GM21515 (cell line): ENCODE data around the gene GAP43.
"Not testable (repeated sequence)": the region's sequence is repeated elsewhere in the genome, so short reads cannot be mapped to it uniquely, and the experiment has no call there.

Experiments
- ATAC-seq: cut with Tn5 transposase; IDR thresholded peaks from one replicate; pipeline ENCODE4 v1.9.1; 2021; ENCODE audit not compliant: unreplicated experiment

GAP43 gene

GRCh38 chr3:115697263-115698053 lies 74.1 kb downstream of the GAP43 start:
- ATAC-seq = no peak

GRCh38 chr3:115698851-115699591 lies 75.7 kb downstream of the GAP43 start:
- ATAC-seq = no peak

- no peak for ATAC-seq
Observed at GRCh38 chr3:115699706-115700105, 76.4 kb downstream of the GAP43 start.

- no peak for ATAC-seq
Observed at GRCh38 chr3:115702598-115702997, 79.3 kb downstream of the GAP43 start.

GRCh38 chr3:115704661-115705338 lies 81.5 kb downstream of the GAP43 start:
- ATAC-seq = no peak

GRCh38 chr3:115706311-115706829 lies 83.1 kb downstream of the GAP43 start:
- no peak for ATAC-seq

- ATAC-seq = no peak
Observed at GRCh38 chr3:115708540-115708939, 85.2 kb downstream of the GAP43 start.

GRCh38 chr3:115709093-115709492 lies 85.8 kb downstream of the GAP43 start:
- ATAC-seq = no peak

GRCh38 chr3:115709931-115710330 lies 86.6 kb downstream of the GAP43 start:
- ATAC-seq = no peak

- ATAC-seq = no peak
Observed at GRCh38 chr3:115710799-115711198, 87.5 kb downstream of the GAP43 start.

- no peak for ATAC-seq
Observed at GRCh38 chr3:115712871-115713270, 89.6 kb downstream of the GAP43 start.

GRCh38 chr3:115713284-115713683 lies 90.0 kb downstream of the GAP43 start:
- ATAC-seq = no peak

GRCh38 chr3:115715241-115715745 lies 92.0 kb downstream of the GAP43 start:
- no peak for ATAC-seq

- no peak for ATAC-seq
Observed at GRCh38 chr3:115720983-115721382, 97.7 kb downstream of the GAP43 start.

GRCh38 chr3:115725800-115726199 lies 102.5 kb downstream of the GAP43 start:
- ATAC-seq = no peak

- no peak for ATAC-seq
Observed at GRCh38 chr3:115727135-115727534, 103.8 kb downstream of the GAP43 start.

GRCh38 chr3:115728013-115728412 lies 104.7 kb downstream of the GAP43 start:
- ATAC-seq = no peak

- not testable (repeated sequence) for ATAC-seq
Observed at GRCh38 chr3:115736341-115736740, 113.0 kb downstream of the GAP43 start.

GRCh38 chr3:115741650-115742049 lies 118.3 kb downstream of the GAP43 start:
- ATAC-seq = no peak

GRCh38 chr3:115744516-115744915 lies 121.2 kb downstream of the GAP43 start:
- not testable (repeated sequence) for ATAC-seq

GRCh38 chr3:115752978-115753377 lies 129.7 kb downstream of the GAP43 start:
- ATAC-seq = not testable (repeated sequence)
